GM18499 (cell line): Measurements from ENCODE around the gene FLT1.

ENCODE experiments used
- ATAC-seq: cut with Tn5 transposase; IDR thresholded peaks from one replicate; pipeline ENCODE4 v1.9.1; 2021; ENCODE audit warnings: moderate number of reproducible peaks; ENCODE audit not compliant: insufficient read depth, unreplicated experiment

Gene FLT1

GRCh38 chr13:28408863-28409262, 86.1 kb downstream of the FLT1 start:
- no peak for ATAC-seq

GRCh38 chr13:28408235-28408848, 86.6 kb downstream of the FLT1 start:
- ATAC-seq = no peak

GRCh38 chr13:28406733-28407266, 88.1 kb downstream of the FLT1 start:
- ATAC-seq = no peak

GRCh38 chr13:28402057-28402381, 92.9 kb downstream of the FLT1 start:
- no peak for ATAC-seq

GRCh38 chr13:28401303-28402056, 93.4 kb downstream of the FLT1 start:
- no peak for ATAC-seq

GRCh38 chr13:28396053-28396452, 98.9 kb downstream of the FLT1 start:
- ATAC-seq = no peak

- ATAC-seq = no peak
Measured at GRCh38 chr13:28394422-28394821, 100.5 kb downstream of the FLT1 start.

- ATAC-seq = no peak
Measured at GRCh38 chr13:28392896-28393505, 101.9 kb downstream of the FLT1 start.

GRCh38 chr13:28392428-28392827, 102.5 kb downstream of the FLT1 start:
- no peak for ATAC-seq

GRCh38 chr13:28387740-28388501, 107.0 kb downstream of the FLT1 start:
- no peak for ATAC-seq

GRCh38 chr13:28385362-28385761, 109.6 kb downstream of the FLT1 start:
- no peak for ATAC-seq

- no peak for ATAC-seq
Measured at GRCh38 chr13:28384789-28385188, 110.1 kb downstream of the FLT1 start.

GRCh38 chr13:28380319-28380718, 114.6 kb downstream of the FLT1 start:
- no peak for ATAC-seq

- no peak for ATAC-seq
Measured at GRCh38 chr13:28379371-28380083, 115.4 kb downstream of the FLT1 start.

GRCh38 chr13:28376604-28377003, 118.3 kb downstream of the FLT1 start:
- ATAC-seq = no peak

- no peak for ATAC-seq
Measured at GRCh38 chr13:28375250-28375930, 119.5 kb downstream of the FLT1 start.

GRCh38 chr13:28373810-28374209, 121.1 kb downstream of the FLT1 start:
- ATAC-seq = no peak

- no peak for ATAC-seq
Measured at GRCh38 chr13:28370448-28370847, 124.5 kb downstream of the FLT1 start.

GRCh38 chr13:28358708-28359107, 136.2 kb downstream of the FLT1 start:
- no peak for ATAC-seq
